HG03342 (cell line): Measurements from ENCODE around the gene ACAN.

Experiments
- ATAC-seq: cut with Tn5 transposase; IDR thresholded peaks from one replicate; pipeline ENCODE4 v1.9.1; 2021; ENCODE audit warnings: mild to moderate bottlenecking, moderate library complexity; ENCODE audit not compliant: unreplicated experiment

Gene ACAN

GRCh38 chr15:88900309-88900981 is 97.2 kb downstream of the ACAN start:
- ATAC-seq: no peak

GRCh38 chr15:88900982-88901418 is 97.8 kb downstream of the ACAN start:
- no peak for ATAC-seq

GRCh38 chr15:88901508-88902220 is 98.4 kb downstream of the ACAN start:
- no peak for ATAC-seq

GRCh38 chr15:88902221-88902835 is 99.1 kb downstream of the ACAN start:
- no peak for ATAC-seq

- ATAC-seq: no peak
Measured at GRCh38 chr15:88902846-88903245, 99.6 kb downstream of the ACAN start.

GRCh38 chr15:88904257-88904623 is 101.0 kb downstream of the ACAN start:
- no peak for ATAC-seq

GRCh38 chr15:88904624-88905327 is 101.5 kb downstream of the ACAN start:
- ATAC-seq: peak; percentile 86

GRCh38 chr15:88905576-88905975 is 102.3 kb downstream of the ACAN start:
- ATAC-seq: no peak

- ATAC-seq: no peak
Measured at GRCh38 chr15:88906130-88906529, 102.9 kb downstream of the ACAN start.

GRCh38 chr15:88906551-88906950 is 103.3 kb downstream of the ACAN start:
- no peak for ATAC-seq

- ATAC-seq: no peak
Measured at GRCh38 chr15:88907111-88907510, 103.9 kb downstream of the ACAN start.

- no peak for ATAC-seq
Measured at GRCh38 chr15:88908123-88908522, 104.9 kb downstream of the ACAN start.

GRCh38 chr15:88908697-88909621 is 105.7 kb downstream of the ACAN start:
- no peak for ATAC-seq

GRCh38 chr15:88909956-88910831 is 107.0 kb downstream of the ACAN start:
- no peak for ATAC-seq

- no peak for ATAC-seq
Measured at GRCh38 chr15:88911766-88912118, 108.5 kb downstream of the ACAN start.

- ATAC-seq: no peak
Measured at GRCh38 chr15:88912500-88912921, 109.3 kb downstream of the ACAN start.

GRCh38 chr15:88913017-88913849 is 110.0 kb downstream of the ACAN start, which contains the start of gene MFGE8:
TSS of gene MFGE8 (minus strand) at chr15:88913379. CDS start at chr15:88913319, 60 bp downstream.
- ATAC-seq: peak; percentile 79

GRCh38 chr15:88913850-88914169 is 110.6 kb downstream of the ACAN start:
- no peak for ATAC-seq

GRCh38 chr15:88915354-88915753 is 112.1 kb downstream of the ACAN start:
- ATAC-seq: no peak
